Esophagus muscularis mucosa (tissue), 4 donors: ENCODE measurements around the gene GJB4.

Experiments
- CTCF ChIP-seq, 3 experiments: fragments of 200-600 bp in 2 of 3; fragments of 450-650 bp in 1 of 3; sonication (generic) in 2 of 3; IDR thresholded peaks; one replicate each; pipeline ENCODE4 v1.5.1; 2017 to 2019; ENCODE audit warnings: antibody characterized with exemption in 3 of 3, mild to moderate bottlenecking in 2 of 3, moderate library complexity in 1 of 3
- EP300 ChIP-seq: sonication (generic); formaldehyde crosslinking; IDR thresholded peaks from one replicate; pipeline ENCODE4 v1.6.1; 2017; ENCODE audit warnings: antibody characterized with exemption
- POLR2A ChIP-seq: fragments of 450-650 bp; IDR thresholded peaks from one replicate; pipeline ENCODE4 v1.6.1; 2017; ENCODE audit warnings: antibody characterized with exemption, moderate library complexity, mild to moderate bottlenecking, low read depth

GRCh38 chr1:34794790-34795180 lies 35.2 kb downstream of the GJB4 start:
- TF ChIP-seq EP300 (no peak), CTCF (IDR thresholded peaks at IDR 0.05) (no peak), POLR2A (no peak)
